ENCODE measurements around the gene IQCM. TPM values are rescaled to one million over a fixed set of nuclear protein-coding genes. Genes with fewer than 3 reads are reported as not detected.

IQCM gene
- total RNA-seq, 1 donor from 2014 or later: not detected

GRCh38 chr4:149836546-149836945 is 20.9 kb upstream of the IQCM start:
- H3K36me3 Mint-ChIP-seq (ENCODE audit: low read depth): no peaks in the 10 kb centered on the region
- DNase-seq (ENCODE audit: low read depth, low spot score): no peak
- no peaks in the 10 kb centered on the region for H3K27me3 Mint-ChIP-seq (ENCODE audit: low read depth)
- H3K27ac Mint-ChIP-seq (ENCODE audit: unreplicated experiment): no peak overlapping the region
- no peak overlapping the region for H3K4me3 Mint-ChIP-seq
- no peak for TF ChIP-seq CTCF (conservative IDR thresholded peaks at IDR 0.05)
- no peaks in the 10 kb centered on the region for H3K4me1 Mint-ChIP-seq
- H3K9me3 Mint-ChIP-seq: no peaks in the 10 kb centered on the region

DNA sequence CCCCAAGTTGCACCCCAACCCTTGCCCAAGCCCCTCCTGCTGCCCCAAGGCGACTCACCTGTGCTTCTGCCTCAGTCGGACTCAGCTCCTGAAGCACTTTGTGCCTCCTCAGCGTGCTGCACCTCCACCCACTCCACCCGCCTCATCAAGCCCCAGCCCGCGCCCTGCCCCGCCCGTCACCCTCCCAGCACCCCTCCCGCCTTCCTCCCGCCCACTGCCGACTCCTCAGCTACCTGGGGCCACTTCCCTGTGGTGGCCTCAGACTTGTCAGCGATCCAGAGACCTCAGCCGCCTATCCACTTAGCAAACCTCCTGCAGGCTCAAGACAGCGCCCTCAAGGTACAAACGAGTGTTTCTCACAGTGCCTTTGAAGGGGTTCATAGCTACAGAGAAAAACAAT is 19.6 kb upstream of the IQCM start:
- H3K4me3 Mint-ChIP-seq: no peak overlapping the region
- DNase-seq (ENCODE audit: low read depth, low spot score): no peak

GRCh38 chr4:149831656-149832208 is 16.1 kb upstream of the IQCM start:
- no peak for TF ChIP-seq CTCF (conservative IDR thresholded peaks at IDR 0.05)
- Mint-ChIP-seq H3K27ac (ENCODE audit: unreplicated experiment) (no peak overlapping the region), H3K9me3 (no peaks in the 10 kb centered on the region), H3K27me3 (ENCODE audit: low read depth) (no peaks in the 10 kb centered on the region), H3K4me3 (no peak overlapping the region), H3K4me1 (no peaks in the 10 kb centered on the region), H3K36me3 (ENCODE audit: low read depth) (no peaks in the 10 kb centered on the region)
- DNase-seq (ENCODE audit: low read depth, low spot score): no peak

More for the DNA sequence above, 19.6 kb upstream of the IQCM start:
- H3K4me1 Mint-ChIP-seq: no peaks in the 10 kb centered on the region
- no peaks in the 10 kb centered on the region for H3K27me3 Mint-ChIP-seq (ENCODE audit: low read depth)
- no peak for TF ChIP-seq CTCF (conservative IDR thresholded peaks at IDR 0.05)
- no peaks in the 10 kb centered on the region for H3K36me3 Mint-ChIP-seq (ENCODE audit: low read depth)
- no peaks in the 10 kb centered on the region for H3K9me3 Mint-ChIP-seq
- no peak overlapping the region for H3K27ac Mint-ChIP-seq (ENCODE audit: unreplicated experiment)

DNA sequence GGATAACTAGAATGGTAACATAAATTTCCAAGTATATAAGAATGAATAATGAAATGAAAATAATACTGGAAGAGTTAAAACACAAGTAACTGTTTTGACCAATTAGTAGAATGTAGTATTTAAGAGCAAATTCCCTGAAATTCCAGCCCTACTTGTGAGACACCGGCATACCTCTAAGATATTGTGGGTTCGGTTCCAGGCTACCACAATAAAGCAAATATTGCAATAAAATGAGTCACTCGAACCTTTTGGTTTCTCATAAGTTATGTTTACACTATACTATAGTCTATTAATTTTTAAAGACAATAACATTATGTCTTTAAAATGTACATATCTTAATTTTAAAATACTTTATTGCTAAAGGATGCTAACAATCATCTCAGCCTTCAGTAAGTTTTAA is 15.2 kb upstream of the IQCM start:
- H3K27me3 Mint-ChIP-seq (ENCODE audit: low read depth): no peaks in the 10 kb centered on the region
- no peak for TF ChIP-seq CTCF (conservative IDR thresholded peaks at IDR 0.05)
- H3K36me3 Mint-ChIP-seq (ENCODE audit: low read depth): no peaks in the 10 kb centered on the region
- no peaks in the 10 kb centered on the region for H3K9me3 Mint-ChIP-seq
- no peak for DNase-seq (ENCODE audit: low read depth, low spot score)
- H3K4me1 Mint-ChIP-seq: no peaks in the 10 kb centered on the region
- H3K27ac Mint-ChIP-seq (ENCODE audit: unreplicated experiment): no peak overlapping the region
- H3K4me3 Mint-ChIP-seq: no peak overlapping the region

DNA sequence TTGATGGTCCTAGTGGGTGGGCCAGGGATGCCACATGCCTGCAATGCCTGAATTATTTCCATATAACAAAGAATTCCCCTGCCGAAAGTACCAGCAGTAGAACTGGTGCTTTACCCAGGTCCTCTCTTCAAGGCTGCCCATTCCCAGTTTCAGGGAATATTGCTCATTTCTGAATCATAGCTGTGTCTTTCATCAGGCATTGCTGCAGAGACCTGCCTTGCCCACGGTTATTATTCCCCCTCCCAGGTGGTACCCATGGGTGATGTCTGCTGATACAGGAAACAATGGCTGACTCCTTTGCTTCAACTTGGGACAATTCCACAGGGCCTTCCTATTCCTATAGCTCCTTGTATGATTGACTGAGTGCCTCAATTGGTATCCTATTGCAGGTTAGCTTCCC is 9.7 kb upstream of the IQCM start:
- no peaks in the 10 kb centered on the region for H3K36me3 Mint-ChIP-seq (ENCODE audit: low read depth)
- no peaks in the 10 kb centered on the region for H3K4me1 Mint-ChIP-seq
- H3K27ac Mint-ChIP-seq (ENCODE audit: unreplicated experiment): no peak overlapping the region
- H3K27me3 Mint-ChIP-seq (ENCODE audit: low read depth): no peaks in the 10 kb centered on the region
- no peak for DNase-seq (ENCODE audit: low read depth, low spot score)
- no peak overlapping the region for H3K4me3 Mint-ChIP-seq
- TF ChIP-seq CTCF (conservative IDR thresholded peaks at IDR 0.05): no peak
- H3K9me3 Mint-ChIP-seq: no peaks in the 10 kb centered on the region
